ENCODE measurements around the gene SPATA31C2.

DNA sequence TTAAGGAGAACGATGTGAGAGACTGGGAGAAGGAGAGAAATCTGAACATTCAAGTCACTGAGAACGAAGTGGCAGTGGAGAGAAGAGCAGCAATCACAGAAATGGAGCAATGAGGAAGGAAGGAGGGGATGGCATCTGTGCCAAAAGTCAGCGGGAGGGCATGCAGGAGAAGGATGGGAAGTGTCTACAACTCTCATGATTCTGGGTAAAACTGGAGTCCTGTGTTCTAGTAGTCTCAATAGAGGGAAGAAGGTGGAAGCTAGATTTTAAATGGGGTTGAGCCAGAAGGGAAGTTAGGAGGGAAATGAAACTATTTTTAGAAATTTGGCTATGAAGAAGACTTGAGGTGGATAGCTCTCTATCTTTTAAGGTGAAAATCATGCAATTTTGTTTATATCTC lies 39.1 kb upstream of the SPATA31C2 start:
- no peak for TF ChIP-seq SUZ12 (IDR thresholded peaks at IDR 0.05; ENCODE audit: extremely low read depth, insufficient read depth, insufficient read length)
- no peak for TF ChIP-seq ZNF274 (IDR thresholded peaks at IDR 0.05; ENCODE audit: low read depth, low read length)
- TF ChIP-seq YY1 (IDR thresholded peaks at IDR 0.05; ENCODE audit: insufficient read depth, insufficient read length): no peak
